ENCODE data around the gene RPTOR.

Gene RPTOR

DNA sequence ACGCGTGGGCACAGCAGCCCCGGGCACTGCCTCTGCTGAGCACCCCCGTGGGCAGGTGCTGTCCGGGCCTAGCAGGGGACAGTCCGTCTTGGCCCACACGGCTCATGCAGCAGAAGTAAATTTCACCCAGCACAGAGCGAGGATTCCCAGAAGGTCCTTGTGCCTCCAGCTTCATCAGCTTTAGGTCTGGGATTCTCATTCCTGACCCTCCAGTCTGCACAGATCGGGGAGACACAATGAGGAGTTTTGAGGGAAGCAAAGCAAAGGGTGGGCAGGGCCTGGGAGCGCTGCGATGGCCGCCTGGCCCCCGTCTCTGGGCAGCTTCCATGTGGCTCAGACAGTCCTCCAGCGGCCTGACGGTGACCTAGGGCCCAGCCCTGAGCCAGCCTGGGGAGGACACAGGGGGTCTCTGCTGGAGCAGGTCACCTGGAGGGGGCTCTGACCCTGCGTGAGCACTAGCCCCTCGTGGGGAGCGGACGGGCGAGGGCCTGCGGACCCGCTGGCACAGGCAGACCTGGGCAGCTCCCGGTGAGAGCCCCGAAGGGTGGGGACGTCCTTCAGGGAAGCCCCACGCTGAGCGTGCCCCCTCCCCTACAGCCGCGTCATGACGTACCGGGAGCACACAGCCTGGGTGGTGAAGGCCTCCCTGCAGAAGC lies 416.3 kb downstream of the RPTOR start:
- TF ChIP-seq, protein P1, sequence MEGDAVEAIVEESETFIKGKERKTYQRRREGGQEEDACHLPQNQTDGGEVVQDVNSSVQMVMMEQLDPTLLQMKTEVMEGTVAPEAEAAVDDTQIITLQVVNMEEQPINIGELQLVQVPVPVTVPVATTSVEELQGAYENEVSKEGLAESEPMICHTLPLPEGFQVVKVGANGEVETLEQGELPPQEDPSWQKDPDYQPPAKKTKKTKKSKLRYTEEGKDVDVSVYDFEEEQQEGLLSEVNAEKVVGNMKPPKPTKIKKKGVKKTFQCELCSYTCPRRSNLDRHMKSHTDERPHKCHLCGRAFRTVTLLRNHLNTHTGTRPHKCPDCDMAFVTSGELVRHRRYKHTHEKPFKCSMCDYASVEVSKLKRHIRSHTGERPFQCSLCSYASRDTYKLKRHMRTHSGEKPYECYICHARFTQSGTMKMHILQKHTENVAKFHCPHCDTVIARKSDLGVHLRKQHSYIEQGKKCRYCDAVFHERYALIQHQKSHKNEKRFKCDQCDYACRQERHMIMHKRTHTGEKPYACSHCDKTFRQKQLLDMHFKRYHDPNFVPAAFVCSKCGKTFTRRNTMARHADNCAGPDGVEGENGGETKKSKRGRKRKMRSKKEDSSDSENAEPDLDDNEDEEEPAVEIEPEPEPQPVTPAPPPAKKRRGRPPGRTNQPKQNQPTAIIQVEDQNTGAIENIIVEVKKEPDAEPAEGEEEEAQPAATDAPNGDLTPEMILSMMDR (IDR thresholded peaks at IDR 0.05; ENCODE audit: borderline replicate concordance, control extremely low read depth, extremely low read depth, insufficient read depth, missing control alignments): no peak
- in situ Hi-C loops (cut with MboI; ENCODE audit: low sequenced_read_pairs, unreplicated experiment): no loop called here
- no peak for DNase-seq (ENCODE audit: low spot score)

DNA sequence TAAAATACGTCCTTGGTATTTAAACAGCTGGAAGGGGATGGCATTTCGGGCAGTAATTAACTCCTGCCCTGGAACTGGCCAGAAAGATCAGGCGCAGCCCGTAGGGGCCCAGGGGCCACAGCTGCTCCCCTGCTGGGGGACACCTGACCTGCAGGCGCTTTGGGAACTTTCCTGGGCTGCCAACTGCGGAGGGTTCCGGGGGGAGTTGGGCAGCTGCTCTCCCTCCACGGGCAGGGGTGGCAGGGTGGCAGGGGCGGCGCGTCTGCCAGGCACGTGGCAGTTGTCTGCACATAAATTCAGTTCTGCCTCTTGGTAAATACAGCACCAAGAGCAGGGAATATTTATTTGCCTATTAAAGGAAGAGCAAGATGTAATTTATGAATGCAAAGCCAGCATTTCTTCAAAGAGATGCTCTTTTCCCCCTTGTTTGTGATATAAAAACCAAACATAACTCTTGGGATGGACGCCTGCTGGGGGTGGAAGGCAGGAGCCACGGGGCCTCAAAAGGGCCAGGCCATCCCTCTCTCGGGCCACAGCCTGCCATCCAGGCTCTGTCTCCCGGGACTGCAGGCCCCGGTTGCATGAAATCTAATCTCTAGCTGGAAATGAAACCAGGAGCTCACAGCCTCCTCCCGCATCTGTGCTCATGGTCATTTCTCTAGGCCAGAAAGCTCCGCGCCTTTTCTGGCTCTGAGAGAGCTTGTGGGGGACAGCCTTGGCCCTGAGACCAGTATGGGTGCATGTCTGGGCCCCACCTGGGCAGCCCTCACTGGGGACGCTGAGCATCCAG lies 417.1 kb downstream of the RPTOR start:
- DNase-seq (ENCODE audit: low spot score): no peak
- in situ Hi-C loops (cut with MboI; ENCODE audit: low sequenced_read_pairs, unreplicated experiment): no loop called here
- TF ChIP-seq, protein P1 (IDR thresholded peaks at IDR 0.05; ENCODE audit: borderline replicate concordance, control extremely low read depth, extremely low read depth, insufficient read depth, missing control alignments): no peak

DNA sequence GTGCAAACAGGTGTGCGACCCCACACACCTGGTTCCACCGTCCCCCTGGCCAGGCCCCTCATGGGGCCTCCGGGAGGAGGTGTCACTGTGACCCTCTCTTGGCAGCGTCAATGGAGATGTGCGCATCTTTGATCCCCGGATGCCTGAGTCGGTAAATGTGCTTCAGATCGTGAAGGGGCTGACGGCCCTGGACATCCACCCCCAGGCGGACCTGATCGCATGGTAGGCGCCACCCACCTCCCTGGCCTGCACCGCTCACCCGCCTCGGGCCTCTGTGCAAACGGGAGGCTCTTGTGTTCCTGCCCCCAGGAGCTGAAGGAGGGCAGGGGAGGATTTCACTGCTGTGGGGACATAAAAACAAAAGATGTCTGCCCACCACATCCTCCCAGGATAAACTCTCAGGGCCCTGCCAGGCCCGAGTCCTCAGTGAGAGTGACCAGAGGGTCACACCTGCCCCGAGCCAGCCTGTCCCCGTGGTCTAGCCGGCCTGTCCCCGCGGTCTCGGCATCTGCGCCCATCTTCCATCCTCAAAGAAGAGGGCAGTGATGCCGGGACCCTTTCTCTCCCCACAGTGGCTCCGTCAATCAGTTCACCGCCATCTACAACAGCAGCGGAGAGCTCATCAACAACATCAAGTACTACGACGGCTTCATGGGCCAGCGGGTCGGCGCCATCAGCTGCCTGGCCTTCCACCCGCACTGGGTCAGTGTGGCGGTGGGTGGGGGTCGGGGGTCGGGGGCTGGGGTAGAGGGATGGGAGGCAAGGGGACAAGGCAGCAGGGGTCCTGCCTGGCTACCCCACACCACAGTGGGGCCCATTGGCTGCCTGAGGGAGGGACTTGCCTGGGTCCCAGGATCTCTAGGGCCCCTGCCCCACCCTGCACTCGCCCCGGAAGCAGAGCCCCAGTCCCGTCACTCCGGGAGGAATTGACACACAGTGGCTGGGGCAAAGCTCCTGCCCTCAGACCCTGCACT lies 418.0 kb downstream of the RPTOR start:
- DNase-seq (ENCODE audit: low spot score): no peak
- TF ChIP-seq, protein P1 (IDR thresholded peaks at IDR 0.05; ENCODE audit: borderline replicate concordance, control extremely low read depth, extremely low read depth, insufficient read depth, missing control alignments): no peak
- in situ Hi-C loops (cut with MboI; ENCODE audit: low sequenced_read_pairs, unreplicated experiment): no loop called here

DNA sequence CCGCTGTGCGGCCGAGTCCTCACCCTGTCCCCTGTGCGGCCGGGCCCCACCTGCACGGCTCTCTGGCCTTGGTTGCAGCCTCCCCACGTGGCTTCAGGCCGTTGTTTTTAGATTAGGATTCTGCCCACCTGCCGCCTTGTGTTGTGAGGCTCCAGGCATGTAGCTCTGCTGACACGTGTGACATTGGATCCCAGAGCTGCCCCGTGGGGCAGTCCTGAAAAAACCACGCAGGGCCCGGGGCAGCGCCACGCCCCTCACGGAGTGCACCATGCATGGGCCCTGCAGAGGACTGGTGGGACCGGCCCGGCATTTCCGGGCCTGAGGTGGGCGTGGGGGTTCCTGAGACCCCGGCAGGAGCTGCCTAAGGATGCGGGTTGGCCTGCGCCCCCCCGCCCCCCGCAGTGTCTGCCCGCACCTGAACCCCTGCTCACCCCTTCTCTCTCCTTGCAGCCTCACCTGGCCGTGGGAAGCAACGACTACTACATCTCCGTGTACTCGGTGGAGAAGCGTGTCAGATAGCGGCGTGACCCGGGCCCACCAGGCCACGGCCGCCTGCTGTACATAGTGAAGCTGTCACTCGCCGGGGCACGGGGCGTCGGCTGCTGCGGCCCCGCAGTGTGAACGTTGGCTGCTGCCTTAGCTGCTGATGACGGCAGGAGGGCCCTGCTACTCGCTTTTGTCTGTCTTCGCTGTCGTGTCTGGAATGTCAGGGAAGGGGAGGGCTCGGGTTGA lies 419.3 kb downstream of the RPTOR start:
- in situ Hi-C loops (cut with MboI; ENCODE audit: low sequenced_read_pairs, unreplicated experiment): no loop called here
- no peak for DNase-seq (ENCODE audit: low spot score)
- TF ChIP-seq, protein P1 (IDR thresholded peaks at IDR 0.05; ENCODE audit: borderline replicate concordance, control extremely low read depth, extremely low read depth, insufficient read depth, missing control alignments): no peak

DNA sequence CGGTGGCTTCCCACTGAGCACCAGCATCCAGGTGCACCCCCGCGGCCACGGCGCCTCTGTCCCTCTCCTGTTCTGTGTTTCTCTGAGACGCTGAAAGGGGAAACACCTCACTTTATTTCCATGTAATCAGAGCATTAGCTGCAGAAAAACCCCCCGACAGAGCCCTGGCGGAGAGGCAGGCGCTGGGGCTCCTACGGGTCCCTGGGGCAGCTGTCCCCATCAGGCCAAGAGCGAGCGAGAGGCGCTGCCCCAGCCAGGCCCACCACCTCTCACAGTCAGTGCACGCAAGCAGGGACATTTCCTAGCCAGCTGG lies 419.9 kb downstream of the RPTOR start:
- DNase-seq (ENCODE audit: low spot score): no peak
- in situ Hi-C loops (cut with MboI; ENCODE audit: low sequenced_read_pairs, unreplicated experiment): no loop called here

More for the DNA sequence above, 419.9 kb downstream of the RPTOR start:
- TF ChIP-seq, protein P1 (IDR thresholded peaks at IDR 0.05; ENCODE audit: borderline replicate concordance, control extremely low read depth, extremely low read depth, insufficient read depth, missing control alignments): no peak

Data from GM13976 (cell line).